Inflammatory macrophage treated with lipopolysaccharide for 4 hours (primary cell): Measurements from ENCODE around the gene RAB43.

Experiments used
- DNase-seq: peaks from one replicate; pipeline ENCODE4 v3.0.0-alpha.2; 2020

Gene RAB43

GRCh38 chr3:129060276-129061022 is 61.2 kb downstream of the RAB43 start, which contains the start of gene GP9:
Gene GP9, plus strand, starts transcription at chr3:129060779. Its CDS starts 961 bp downstream, at chr3:129061740.
- DNase-seq: no peak

- no peak for DNase-seq
Observed at GRCh38 chr3:129059311-129059958, 62.2 kb downstream of the RAB43 start.

GRCh38 chr3:129058441-129059200 is 63.0 kb downstream of the RAB43 start:
- no peak for DNase-seq

GRCh38 chr3:129057249-129057648 is 64.4 kb downstream of the RAB43 start:
- DNase-seq: no peak

GRCh38 chr3:129056451-129057173 is 65.0 kb downstream of the RAB43 start:
- DNase-seq: no peak

GRCh38 chr3:129054605-129055104 is 66.9 kb downstream of the RAB43 start:
- DNase-seq: no peak

GRCh38 chr3:129052675-129053074 is 68.9 kb downstream of the RAB43 start:
- DNase-seq: no peak

- no peak for DNase-seq
Observed at GRCh38 chr3:129051871-129052340, 69.7 kb downstream of the RAB43 start.

GRCh38 chr3:129050556-129051295 is 70.9 kb downstream of the RAB43 start:
- no peak for DNase-seq

GRCh38 chr3:129047553-129047839 is 74.1 kb downstream of the RAB43 start:
- no peak for DNase-seq

- no peak for DNase-seq
Observed at GRCh38 chr3:129046732-129047552, 74.7 kb downstream of the RAB43 start.

GRCh38 chr3:129046037-129046731 is 75.4 kb downstream of the RAB43 start:
- no peak for DNase-seq

- DNase-seq: no peak
Observed at GRCh38 chr3:129045675-129046036, 75.9 kb downstream of the RAB43 start.

- DNase-seq: no peak
Observed at GRCh38 chr3:129040579-129041300, 80.9 kb downstream of the RAB43 start.

- no peak for DNase-seq
Observed at GRCh38 chr3:129040039-129040336, 81.6 kb downstream of the RAB43 start.

- no peak for DNase-seq
Observed at GRCh38 chr3:129039271-129040038, 82.1 kb downstream of the RAB43 start.

GRCh38 chr3:129038121-129038855 is 83.3 kb downstream of the RAB43 start:
- no peak for DNase-seq
